Endothelial cell of umbilical vein (primary cell): ENCODE measurements around the gene KCNMA1. TPM values are rescaled to one million over a fixed set of nuclear protein-coding genes. Genes with fewer than 3 reads are reported as not detected.

Source experiments
- BruUV-seq: library from RNA; stranded (reverse); fragments of 400-500 nt; replicated peaks from 2 replicates; lab custom pipeline; 2021; lab: Mats Ljungman, UMichigan
- CTCF ChIA-PET: fragments of 300-600, 350-600 bp; sonication (Branson Sonifier 250); formaldehyde crosslinking; loops from one replicate; lab custom pipeline; 2021; ENCODE audit warnings: antibody characterized with exemption, inconsistent platforms; lab: Charles Lee
- POLR2A ChIA-PET: fragments of 300-600, 350-600 bp; sonication (Branson Sonifier 250); formaldehyde crosslinking; loops from one replicate; lab custom pipeline; 2021; ENCODE audit warnings: antibody characterized with exemption, inconsistent platforms; lab: Charles Lee
- DNase-seq: peaks from one replicate; pipeline ENCODE4 v3.0.0-alpha.2; 2011; ENCODE audit warnings: low read depth, low spot score
- FAIRE-seq: peaks from 2 replicates; lab custom pipeline; 2011; peaks lifted over from hg19 to GRCh38; lab: Jason Lieb, UNC
- H2AFZ ChIP-seq: 2 replicates; pipeline ENCODE4 v1.6.0; 2012; ENCODE audit warnings: low read depth, low read length, control low read depth, inconsistent platforms
- H3K27ac ChIP-seq: 2 replicates; pipeline ENCODE4 v1.5.1; 2011; ENCODE audit warnings: low read depth, mild to moderate bottlenecking, control low read depth, low read length, moderate library complexity; ENCODE audit not compliant: insufficient read depth
- H3K27me3 ChIP-seq, 2 experiments: 2 replicates each; pipeline versions ENCODE4 v1.6.0 to v1.6.1; 2011; ENCODE audit warnings: low read length in 2 of 2, mixed read lengths in 1 of 2; ENCODE audit not compliant: control insufficient read depth in 2 of 2, insufficient read depth in 2 of 2
- H3K36me3 ChIP-seq, 2 experiments: 2 replicates in 1 of 2; 3 replicates in 1 of 2; pipeline ENCODE4 v1.5.1; 2011; ENCODE audit warnings: low read length in 2 of 2, mild to moderate bottlenecking in 1 of 2, moderate library complexity in 1 of 2; ENCODE audit not compliant: control insufficient read depth in 2 of 2, insufficient read depth in 2 of 2; ENCODE audit errors: extremely low read depth in 1 of 2
- H3K4me1 ChIP-seq: 3 replicates; pipeline ENCODE4 v1.5.1; 2011; ENCODE audit warnings: mild to moderate bottlenecking, low read length; ENCODE audit not compliant: control insufficient read depth, insufficient read depth; ENCODE audit errors: extremely low read depth
- H3K4me2 ChIP-seq: 2 replicates; pipeline ENCODE4 v1.6.1; 2011; ENCODE audit warnings: low read length, control low read depth, mixed read lengths; ENCODE audit not compliant: insufficient read depth
- H3K4me3 ChIP-seq, 3 experiments: fragments of 200-600 bp in 1 of 3; sonication (generic), shearing (Covaris generic) in 1 of 3; replicated peaks in 1 of 3; 2 replicates each; pipeline ENCODE4 v1.5.1; 2011 to 2016; ENCODE audit warnings: control low read depth in 3 of 3, low read length in 3 of 3, mild to moderate bottlenecking in 2 of 3, inconsistent platforms in 1 of 3, low read depth in 1 of 3, moderate library complexity in 1 of 3; ENCODE audit not compliant: insufficient read depth in 1 of 3
- H3K79me2 ChIP-seq: 2 replicates; pipeline ENCODE4 v1.6.0; 2012; ENCODE audit warnings: low read length, inconsistent platforms; ENCODE audit not compliant: control insufficient read depth, insufficient read depth
- H3K9ac ChIP-seq: replicated peaks from 2 replicates; pipeline ENCODE3; 2011; ENCODE audit warnings: low read length, control low read depth; ENCODE audit not compliant: insufficient read depth; ENCODE audit errors: extremely low read depth
- H3K9me1 ChIP-seq: replicated peaks from 3 replicates; pipeline ENCODE4 v1.6.0; 2011; ENCODE audit warnings: mild to moderate bottlenecking, low read length; ENCODE audit not compliant: control insufficient read depth, insufficient read depth; ENCODE audit errors: extremely low read depth
- H3K9me3 ChIP-seq: replicated peaks from 2 replicates; pipeline ENCODE4 v1.5.1; 2012; ENCODE audit warnings: low read length, inconsistent platforms; ENCODE audit not compliant: control insufficient read depth, insufficient read depth
- H4K20me1 ChIP-seq: replicated peaks from 2 replicates; pipeline ENCODE3; 2011; ENCODE audit warnings: mild to moderate bottlenecking, low read length; ENCODE audit not compliant: control insufficient read depth, insufficient read depth; ENCODE audit errors: extremely low read depth
- EZH2 ChIP-seq: IDR thresholded peaks from 2 replicates; pipeline ENCODE4 v1.6.1; 2012; ENCODE audit warnings: borderline replicate concordance, low read depth, mild to moderate bottlenecking, moderate library complexity, low read length, inconsistent platforms; ENCODE audit not compliant: severe bottlenecking
- FOS ChIP-seq: IDR thresholded peaks from 2 replicates; pipeline ENCODE4 v1.6.1; 2011; ENCODE audit warnings: mild to moderate bottlenecking, low read length, moderate library complexity, borderline replicate concordance; ENCODE audit not compliant: insufficient read depth
- GATA2 ChIP-seq: IDR thresholded peaks from 2 replicates; pipeline ENCODE4 v1.7.0; 2011; ENCODE audit warnings: low read depth, mild to moderate bottlenecking, moderate library complexity, mixed read lengths, low read length; ENCODE audit not compliant: insufficient read length, insufficient read depth
- JUN ChIP-seq: IDR thresholded peaks from 2 replicates; pipeline ENCODE4 v1.6.1; 2011; ENCODE audit warnings: borderline replicate concordance, low read depth; ENCODE audit not compliant: insufficient read length, insufficient read depth
- MYC ChIP-seq: IDR thresholded peaks from one replicate; pipeline ENCODE4 v1.6.1; 2011; ENCODE audit warnings: mild to moderate bottlenecking, low read depth, low read length
- POLR2A ChIP-seq: IDR thresholded peaks from 2 replicates; pipeline ENCODE4 v1.6.1; 2012; ENCODE audit warnings: low read depth, mild to moderate bottlenecking, control low read depth, low read length
- POLR2AphosphoS5 ChIP-seq: IDR thresholded peaks from 2 replicates; pipeline ENCODE4 v1.6.1; 2012; ENCODE audit warnings: low read depth, mild to moderate bottlenecking, control low read depth, low read length, moderate library complexity; ENCODE audit not compliant: insufficient read depth
- dilution Hi-C: fragments of 300-500 bp; cut with MboI; formaldehyde crosslinking; loops from one replicate; pipeline ENCODE4 v1.15.0; 2019; ENCODE audit warnings: low sequenced_read_pairs; ENCODE audit not compliant: extremely low pct_ligation_motif_present
- intact Hi-C: fragments of 100-400 bp; cut with micrococcal nuclease; formaldehyde crosslinking; loops from one replicate; pipeline ENCODE4 v1.10.0; 2022
- polyA plus RNA-seq, 4 experiments: library from polyadenylated mRNA; depleted of rRNA in 3 of 4; stranded (reverse) in 3 of 4; unstranded in 1 of 4; fragments of >200 nt; gene quantifications; 2 replicates each; pipeline versions ENCODE4 v1.2.1 to v1.2.3, GENCODE V29; 2011 to 2012; ENCODE audit warnings: missing spikeins in 1 of 4
- total RNA-seq: library from RNA; stranded (reverse); gene quantifications from 2 replicates; pipeline ENCODE4 v1.2.3, GENCODE V29; 2021
- TF ChIP-seq, protein P1 (sequence below), 2 donors: IDR thresholded peaks; 1 replicate in 1 of 2; 2 replicates in 1 of 2; pipeline ENCODE4 v1.5.1; 2011; ENCODE audit warnings: low read length in 2 of 2, mild to moderate bottlenecking in 2 of 2, moderate library complexity in 2 of 2, control low read depth in 1 of 2, inconsistent platforms in 1 of 2, low read depth in 1 of 2; ENCODE audit not compliant: insufficient read depth in 1 of 2; ENCODE audit errors: extremely low read depth in 1 of 2
- TF ChIP-seq, protein P2 (sequence below): IDR thresholded peaks from 2 replicates; pipeline ENCODE4 v1.6.1; 2011; ENCODE audit not compliant: insufficient read depth, insufficient read length

The KCNMA1 gene
- total and polyA plus RNA-seq, 2 donors (not counting 3 experiments of a cell fraction or from before 2014, with no cell fraction given): 0.10 to 0.82 TPM

DNA sequence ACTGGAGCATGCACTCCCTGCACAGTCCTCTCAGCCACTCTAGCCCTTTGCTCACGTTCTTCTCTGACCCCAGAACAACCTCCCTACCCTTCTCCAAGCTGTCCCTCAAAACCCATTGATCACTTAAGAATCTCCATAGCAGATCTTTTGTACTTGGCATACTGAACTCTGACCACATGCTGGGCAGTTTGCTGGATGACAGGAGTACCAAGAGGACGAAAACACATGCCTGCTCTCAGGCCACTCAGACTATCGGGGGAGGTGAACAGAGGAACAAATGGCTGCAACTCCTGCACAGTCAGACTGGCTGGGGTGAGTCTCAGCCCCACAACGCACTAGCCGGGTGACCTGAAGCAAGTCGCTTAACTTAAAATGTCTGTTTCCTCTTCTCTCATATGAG lies 52.7 kb downstream of the KCNMA1 start:
- CTCF ChIA-PET: interaction anchor here (1.1 kb wide), 1 partner anchor 49 kb away, joined by 3 read pairs; no protein-coding TSS in a partner anchor

More for the DNA sequence above, 52.7 kb downstream of the KCNMA1 start:
- BruUV-seq: no TSS peak
- TF ChIP-seq GATA2 (no peak), POLR2AphosphoS5 (no peak), FOS (no peak), POLR2A (no peak), MYC (no peak), EZH2 (no peak), JUN (no peak)
- TF ChIP-seq, protein P1, sequence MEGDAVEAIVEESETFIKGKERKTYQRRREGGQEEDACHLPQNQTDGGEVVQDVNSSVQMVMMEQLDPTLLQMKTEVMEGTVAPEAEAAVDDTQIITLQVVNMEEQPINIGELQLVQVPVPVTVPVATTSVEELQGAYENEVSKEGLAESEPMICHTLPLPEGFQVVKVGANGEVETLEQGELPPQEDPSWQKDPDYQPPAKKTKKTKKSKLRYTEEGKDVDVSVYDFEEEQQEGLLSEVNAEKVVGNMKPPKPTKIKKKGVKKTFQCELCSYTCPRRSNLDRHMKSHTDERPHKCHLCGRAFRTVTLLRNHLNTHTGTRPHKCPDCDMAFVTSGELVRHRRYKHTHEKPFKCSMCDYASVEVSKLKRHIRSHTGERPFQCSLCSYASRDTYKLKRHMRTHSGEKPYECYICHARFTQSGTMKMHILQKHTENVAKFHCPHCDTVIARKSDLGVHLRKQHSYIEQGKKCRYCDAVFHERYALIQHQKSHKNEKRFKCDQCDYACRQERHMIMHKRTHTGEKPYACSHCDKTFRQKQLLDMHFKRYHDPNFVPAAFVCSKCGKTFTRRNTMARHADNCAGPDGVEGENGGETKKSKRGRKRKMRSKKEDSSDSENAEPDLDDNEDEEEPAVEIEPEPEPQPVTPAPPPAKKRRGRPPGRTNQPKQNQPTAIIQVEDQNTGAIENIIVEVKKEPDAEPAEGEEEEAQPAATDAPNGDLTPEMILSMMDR (IDR thresholded peaks at IDR 0.05; ENCODE audit: extremely low read depth in 1 of 2, insufficient read depth in 1 of 2, low read depth in 1 of 2, low read length in 2 of 2): no peak
- TF ChIP-seq, protein P2, sequence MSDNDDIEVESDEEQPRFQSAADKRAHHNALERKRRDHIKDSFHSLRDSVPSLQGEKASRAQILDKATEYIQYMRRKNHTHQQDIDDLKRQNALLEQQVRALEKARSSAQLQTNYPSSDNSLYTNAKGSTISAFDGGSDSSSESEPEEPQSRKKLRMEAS: no peak
- Histone ChIP-seq H3K4me2 (no peak overlapping the region), H3K27ac (no peak overlapping the region), H3K9me3 (no peaks in the 10 kb centered on the region), H3K9me1 (no peaks in the 10 kb centered on the region), H3K4me3 (no peak overlapping the region), H3K9ac (no peak overlapping the region), H3K36me3 (no peaks in the 10 kb centered on the region), H3K27me3 (peaks cover 0 to 2% of the 10 kb centered on the region in 2 experiments), H3K4me1 (no peaks in the 10 kb centered on the region), H4K20me1 (no peaks in the 10 kb centered on the region), H2AFZ (no peak overlapping the region), H3K79me2 (no peaks in the 10 kb centered on the region)
- POLR2A ChIA-PET: no interaction called here
- dilution Hi-C loops (no loop called here), intact Hi-C loops (no loop called here)
- FAIRE-seq (no peak), DNase-seq (no peak)
